ENCODE results near the gene CERT1.

Gene CERT1

DNA sequence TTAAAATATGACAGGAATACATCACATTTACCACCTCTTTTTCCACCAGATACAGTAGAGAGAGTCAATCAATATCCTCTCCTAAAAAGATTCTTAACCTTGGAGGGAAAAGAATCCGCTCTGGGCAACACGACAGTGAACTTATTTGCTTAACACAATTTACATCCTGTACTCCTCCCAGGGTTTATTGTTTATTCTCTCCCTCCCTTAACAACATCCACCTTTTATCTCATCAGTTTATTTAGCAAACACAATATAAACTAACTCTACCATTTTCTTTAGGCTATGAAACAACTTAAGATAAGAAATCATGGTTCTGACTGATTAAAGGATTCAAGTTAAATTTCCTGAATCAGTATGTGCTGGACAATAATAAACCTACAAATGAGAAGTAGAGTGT lies 50.9 kb downstream of the CERT1 start:
- no peak overlapping the region for H3K4me2 ChIP-seq
- no peaks in the 10 kb centered on the region for H3K27me3 ChIP-seq (ENCODE audit: insufficient read depth, low read depth)
- no peak overlapping the region for H3K27ac ChIP-seq
- H3K4me1 ChIP-seq (ENCODE audit: low read depth, poor library complexity, severe bottlenecking), result peaks cover 13% of the 10 kb centered on the region
- H3K9ac ChIP-seq, result no peak overlapping the region
- no peak for TF ChIP-seq CTCF (conservative IDR thresholded peaks at IDR 0.05; ENCODE audit: low read depth, low read length)
- no peaks in the 10 kb centered on the region for H3K79me2 ChIP-seq (ENCODE audit: insufficient read depth, low read depth)
- no peaks in the 10 kb centered on the region for H4K20me1 ChIP-seq (ENCODE audit: insufficient read depth)
- H2AFZ ChIP-seq (ENCODE audit: low read depth), result no peak overlapping the region
- no peak overlapping the region for H3K4me3 ChIP-seq (IDR thresholded peaks at IDR 0.05; ENCODE audit: insufficient read depth, low read depth, low read length)
- no peaks in the 10 kb centered on the region for H3K36me3 ChIP-seq (ENCODE audit: insufficient read depth)

DNA sequence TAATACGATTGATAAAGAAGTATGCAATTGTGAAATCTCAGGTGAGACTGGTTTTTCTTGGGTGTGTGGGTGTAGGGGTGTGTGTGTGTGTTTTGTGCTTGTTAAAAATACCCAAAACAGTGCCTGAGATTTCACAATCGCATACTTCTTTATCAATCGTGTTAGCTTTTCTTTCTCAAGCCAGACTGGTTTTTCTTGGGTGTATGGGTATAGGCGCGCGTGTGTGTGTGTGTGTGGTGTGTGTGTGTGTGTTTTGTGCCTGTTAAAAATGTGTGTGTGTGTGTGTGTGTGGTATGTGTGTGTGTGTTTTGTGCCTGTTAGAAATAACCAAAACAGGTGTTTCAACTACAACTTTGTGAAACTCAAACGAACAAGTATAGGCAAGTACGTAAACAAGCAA lies 53.7 kb downstream of the CERT1 start:
- Histone ChIP-seq H3K27me3 (ENCODE audit: insufficient read depth, low read depth) (no peaks in the 10 kb centered on the region), H3K27ac (no peak overlapping the region), H3K4me2 (no peak overlapping the region), H3K9ac (no peak overlapping the region), H3K79me2 (ENCODE audit: insufficient read depth, low read depth) (no peaks in the 10 kb centered on the region), H3K4me1 (ENCODE audit: low read depth, poor library complexity, severe bottlenecking) (no peaks in the 10 kb centered on the region), H3K4me3 (IDR thresholded peaks at IDR 0.05; ENCODE audit: insufficient read depth, low read depth, low read length) (no peak overlapping the region), H4K20me1 (ENCODE audit: insufficient read depth) (no peaks in the 10 kb centered on the region), H2AFZ (ENCODE audit: low read depth) (no peak overlapping the region), H3K36me3 (ENCODE audit: insufficient read depth) (no peaks in the 10 kb centered on the region)
- no peak for TF ChIP-seq CTCF (conservative IDR thresholded peaks at IDR 0.05; ENCODE audit: low read depth, low read length)

DNA sequence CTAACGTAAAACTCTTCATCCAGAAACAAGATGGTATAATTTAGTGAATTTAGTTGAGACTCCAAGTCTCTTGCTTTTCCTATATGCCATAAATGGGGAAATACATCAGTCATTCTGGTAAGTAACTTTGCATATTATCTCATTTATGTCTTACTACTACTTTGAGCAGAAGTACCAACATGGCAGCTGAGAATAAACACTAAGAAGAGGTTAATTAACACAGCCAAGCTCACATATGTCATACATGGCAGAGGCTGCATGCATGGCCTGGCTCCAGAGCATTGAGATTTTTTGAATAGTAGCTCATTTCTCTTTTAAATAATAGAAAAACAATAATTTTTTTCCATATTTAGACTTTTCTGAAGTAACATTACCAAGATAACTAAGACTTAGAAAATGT lies 54.3 kb downstream of the CERT1 start:
- no peaks in the 10 kb centered on the region for H3K36me3 ChIP-seq (ENCODE audit: insufficient read depth)
- H4K20me1 ChIP-seq (ENCODE audit: insufficient read depth), result no peaks in the 10 kb centered on the region
- H3K4me2 ChIP-seq, result no peak overlapping the region
- H3K4me1 ChIP-seq (ENCODE audit: low read depth, poor library complexity, severe bottlenecking), result no peaks in the 10 kb centered on the region
- H3K9ac ChIP-seq, result no peak overlapping the region
- H3K4me3 ChIP-seq (IDR thresholded peaks at IDR 0.05; ENCODE audit: insufficient read depth, low read depth, low read length), result no peak overlapping the region
- no peak overlapping the region for H3K27ac ChIP-seq
- TF ChIP-seq CTCF (conservative IDR thresholded peaks at IDR 0.05; ENCODE audit: low read depth, low read length), result no peak
- H2AFZ ChIP-seq (ENCODE audit: low read depth), result no peak overlapping the region
- no peaks in the 10 kb centered on the region for H3K27me3 ChIP-seq (ENCODE audit: insufficient read depth, low read depth)
- no peaks in the 10 kb centered on the region for H3K79me2 ChIP-seq (ENCODE audit: insufficient read depth, low read depth)

- H3K79me2 ChIP-seq (ENCODE audit: insufficient read depth, low read depth), result no peaks in the 10 kb centered on the region
- no peak overlapping the region for H3K27ac ChIP-seq
- no peaks in the 10 kb centered on the region for H4K20me1 ChIP-seq (ENCODE audit: insufficient read depth)
- H2AFZ ChIP-seq (ENCODE audit: low read depth), result no peak overlapping the region
- no peak overlapping the region for H3K4me2 ChIP-seq
- no peaks in the 10 kb centered on the region for H3K27me3 ChIP-seq (ENCODE audit: insufficient read depth, low read depth)
- H3K4me3 ChIP-seq (IDR thresholded peaks at IDR 0.05; ENCODE audit: insufficient read depth, low read depth, low read length), result no peak overlapping the region
- no peak overlapping the region for H3K9ac ChIP-seq
- H3K4me1 ChIP-seq (ENCODE audit: low read depth, poor library complexity, severe bottlenecking), result no peaks in the 10 kb centered on the region
- no peak for TF ChIP-seq CTCF (conservative IDR thresholded peaks at IDR 0.05; ENCODE audit: low read depth, low read length)
- no peaks in the 10 kb centered on the region for H3K36me3 ChIP-seq (ENCODE audit: insufficient read depth)
These were observed 61.4 kb downstream of the CERT1 start for GRCh38 chr5:75450069-75450468.

DNA sequence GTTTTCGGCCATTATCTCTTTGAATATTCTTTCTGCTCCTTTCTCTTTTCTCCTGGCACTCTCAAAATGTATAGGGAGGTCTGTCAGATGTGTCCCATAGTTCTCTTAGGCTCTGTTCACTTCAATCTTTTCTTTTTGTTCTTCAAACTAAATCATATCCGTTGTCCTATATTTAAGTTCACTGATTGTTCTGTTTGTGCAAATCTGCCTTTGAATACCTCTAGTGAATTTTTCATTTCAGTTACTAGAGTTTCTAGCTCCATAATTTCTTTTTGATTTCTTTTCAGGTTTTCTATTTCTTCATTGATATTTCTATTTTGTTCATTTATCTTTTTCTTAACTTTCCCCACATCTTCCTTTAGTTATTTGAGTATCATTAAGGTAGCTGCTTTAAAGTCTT lies 65.4 kb downstream of the CERT1 start:
- Histone ChIP-seq H2AFZ (ENCODE audit: low read depth) (no peak overlapping the region), H3K4me3 (IDR thresholded peaks at IDR 0.05; ENCODE audit: insufficient read depth, low read depth, low read length) (no peak overlapping the region), H4K20me1 (ENCODE audit: insufficient read depth) (no peaks in the 10 kb centered on the region), H3K4me2 (no peak overlapping the region), H3K79me2 (ENCODE audit: insufficient read depth, low read depth) (no peaks in the 10 kb centered on the region), H3K27ac (no peak overlapping the region), H3K9ac (no peak overlapping the region), H3K36me3 (ENCODE audit: insufficient read depth) (no peaks in the 10 kb centered on the region), H3K4me1 (ENCODE audit: low read depth, poor library complexity, severe bottlenecking) (no peaks in the 10 kb centered on the region), H3K27me3 (ENCODE audit: insufficient read depth, low read depth) (no peaks in the 10 kb centered on the region)
- TF ChIP-seq CTCF (conservative IDR thresholded peaks at IDR 0.05; ENCODE audit: low read depth, low read length), result no peak

All from KMS-11 (cell line).